Measurements from ENCODE around the gene SLC17A3. TPM values are rescaled to one million over a fixed set of nuclear protein-coding genes. Genes with fewer than 3 reads are reported as not detected.

The SLC17A3 gene
- total RNA-seq, 1 experiment from 2014 or later, result not detected

- Histone ChIP-seq H4K20me1 (ENCODE audit: low read length) (no peaks in the 10 kb centered on the region), H3F3A (ENCODE audit: low read length, unreplicated experiment) (no peaks in the 10 kb centered on the region), H2AFZ (ENCODE audit: low read length) (no peak overlapping the region), H3K4me2 (ENCODE audit: low read length) (no peak overlapping the region), H3K9ac (ENCODE audit: low read length) (no peak overlapping the region), H3K4me3 (ENCODE audit: low read length) (no peak overlapping the region), H3K79me2 (ENCODE audit: low read length) (no peaks in the 10 kb centered on the region), H3K36me3 (ENCODE audit: low read depth, low read length) (no peaks in the 10 kb centered on the region), H3K27ac (ENCODE audit: low read length) (no peak overlapping the region), H3K9me3 (ENCODE audit: low read length) (no peaks in the 10 kb centered on the region), H3K27me3 (ENCODE audit: low read length) (peaks cover 64% of the 10 kb centered on the region), H3K9me2 (replicated peaks; ENCODE audit: low read length) (no peaks in the 10 kb centered on the region), H3K4me1 (ENCODE audit: insufficient read depth, low read length) (no peaks in the 10 kb centered on the region)
- DNase-seq, result no peak
- no TSS peak for BruUV-seq (replicated peaks)
- ChIA-PET POLR2A (ENCODE audit: unreplicated experiment) (no interaction called here), CTCF (no interaction called here)
- intact Hi-C loops (cut with micrococcal nuclease), result no loop called here
- ATAC-seq, result no peak
- TF ChIP-seq EZH2 (IDR thresholded peaks at IDR 0.05; ENCODE audit: low read length, unreplicated experiment), result no peak
- TF ChIP-seq EZH2phosphoT487 (IDR thresholded peaks at IDR 0.05; ENCODE audit: borderline replicate concordance, low read length), result no peak
- TF ChIP-seq CTCF (conservative IDR thresholded peaks at IDR 0.05; ENCODE audit: low read depth, low read length), result no peak
Observed at GRCh38 chr6:25878721-25879322, 4.8 kb upstream of the SLC17A3 start.

GRCh38 chr6:25875926-25876602, 2.0 kb upstream of the SLC17A3 start:
- no peaks in the 10 kb centered on the region for H3F3A ChIP-seq (ENCODE audit: low read length, unreplicated experiment)
- no peaks in the 10 kb centered on the region for H3K9me3 ChIP-seq (ENCODE audit: low read length)
- H3K36me3 ChIP-seq (ENCODE audit: low read depth, low read length), result no peaks in the 10 kb centered on the region
- H3K27ac ChIP-seq (ENCODE audit: low read length), result no peak overlapping the region
- H3K79me2 ChIP-seq (ENCODE audit: low read length), result no peaks in the 10 kb centered on the region
- no peak overlapping the region for H3K4me2 ChIP-seq (ENCODE audit: low read length)
- CTCF ChIA-PET, result interaction anchor here (0.6 kb wide), 1 partner anchor 14 kb away, joined by 4 read pairs; no protein-coding TSS in a partner anchor
- BruUV-seq (replicated peaks), result no TSS peak
- peaks cover 63% of the 10 kb centered on the region for H3K27me3 ChIP-seq (ENCODE audit: low read length)
- POLR2A ChIA-PET (ENCODE audit: unreplicated experiment), result no interaction called here
- H3K9me2 ChIP-seq (replicated peaks; ENCODE audit: low read length), result no peaks in the 10 kb centered on the region
- no peaks in the 10 kb centered on the region for H3K4me1 ChIP-seq (ENCODE audit: insufficient read depth, low read length)
- H3K9ac ChIP-seq (ENCODE audit: low read length), result no peak overlapping the region
- no peak for DNase-seq
- H3K4me3 ChIP-seq (ENCODE audit: low read length), result no peak overlapping the region
- intact Hi-C loops (cut with micrococcal nuclease), result no loop called here
- no peak overlapping the region for H2AFZ ChIP-seq (ENCODE audit: low read length)
- H4K20me1 ChIP-seq (ENCODE audit: low read length), result no peaks in the 10 kb centered on the region
- no peak for ATAC-seq
- TF ChIP-seq CTCF (conservative IDR thresholded peaks at IDR 0.05; ENCODE audit: low read depth, low read length), result no peak
- no peak for TF ChIP-seq EZH2 (IDR thresholded peaks at IDR 0.05; ENCODE audit: low read length, unreplicated experiment)
- TF ChIP-seq EZH2phosphoT487 (IDR thresholded peaks at IDR 0.05; ENCODE audit: borderline replicate concordance, low read length), result no peak

GRCh38 chr6:25875563-25875905, 1.5 kb upstream of the SLC17A3 start:
- ChIA-PET CTCF (interaction anchor here (0.6 kb wide), 1 partner anchor 13 kb away, joined by 4 read pairs; no protein-coding TSS in a partner anchor), POLR2A (ENCODE audit: unreplicated experiment) (no interaction called here)
- H3K27me3 ChIP-seq (ENCODE audit: low read length), result peaks cover 63% of the 10 kb centered on the region
- no peak for TF ChIP-seq EZH2phosphoT487 (IDR thresholded peaks at IDR 0.05; ENCODE audit: borderline replicate concordance, low read length)
- H2AFZ ChIP-seq (ENCODE audit: low read length), result no peak overlapping the region
- DNase-seq (no peak), ATAC-seq (no peak)
- no peaks in the 10 kb centered on the region for H3K79me2 ChIP-seq (ENCODE audit: low read length)
- no peaks in the 10 kb centered on the region for H3F3A ChIP-seq (ENCODE audit: low read length, unreplicated experiment)
- H3K4me3 ChIP-seq (ENCODE audit: low read length), result no peak overlapping the region
- no peaks in the 10 kb centered on the region for H3K36me3 ChIP-seq (ENCODE audit: low read depth, low read length)
- H3K27ac ChIP-seq (ENCODE audit: low read length), result no peak overlapping the region
- no peaks in the 10 kb centered on the region for H3K9me2 ChIP-seq (replicated peaks; ENCODE audit: low read length)
- intact Hi-C loops (cut with micrococcal nuclease), result no loop called here
- no peaks in the 10 kb centered on the region for H3K9me3 ChIP-seq (ENCODE audit: low read length)
- no TSS peak for BruUV-seq (replicated peaks)
- H3K9ac ChIP-seq (ENCODE audit: low read length), result no peak overlapping the region
- no peaks in the 10 kb centered on the region for H4K20me1 ChIP-seq (ENCODE audit: low read length)
- no peaks in the 10 kb centered on the region for H3K4me1 ChIP-seq (ENCODE audit: insufficient read depth, low read length)
- H3K4me2 ChIP-seq (ENCODE audit: low read length), result no peak overlapping the region

All from PC-3 (cell line).